Mucosa of stomach (tissue), 1 donor: ENCODE measurements around the gene CDK1.

ENCODE experiments used
- H3K27me3 ChIP-seq: one replicate; pipeline ENCODE4 v1.7.0; 2013; ENCODE audit warnings: mild to moderate bottlenecking, low read length; ENCODE audit not compliant: control insufficient read depth, insufficient read depth
- H3K36me3 ChIP-seq: one replicate; pipeline ENCODE4 v1.7.0; 2013; ENCODE audit warnings: low read length; ENCODE audit not compliant: control insufficient read depth, insufficient read depth
- H3K4me1 ChIP-seq: one replicate; pipeline ENCODE4 v1.7.0; 2013; ENCODE audit warnings: mild to moderate bottlenecking, low read length; ENCODE audit not compliant: control insufficient read depth, insufficient read depth
- H3K4me3 ChIP-seq: one replicate; pipeline ENCODE4 v1.7.0; 2013; ENCODE audit warnings: low read length
- H3K9ac ChIP-seq: one replicate; pipeline ENCODE4 v1.7.0; 2013; ENCODE audit warnings: mild to moderate bottlenecking, low read length, moderate library complexity
- H3K9me3 ChIP-seq: one replicate; pipeline ENCODE4 v1.7.0; 2013; ENCODE audit warnings: mild to moderate bottlenecking, low read length, moderate library complexity; ENCODE audit not compliant: control insufficient read depth
- donor health status: Pancreatic carcinoma.

Gene CDK1

GRCh38 chr10:60803433-60803832, 25.2 kb downstream of the CDK1 start:
- H3K36me3 ChIP-seq = no peaks in the 10 kb centered on the region
- H3K4me1 ChIP-seq = peaks cover 6% of the 10 kb centered on the region
- no peaks in the 10 kb centered on the region for H3K27me3 ChIP-seq
- no peak overlapping the region for H3K9ac ChIP-seq
- no peak overlapping the region for H3K4me3 ChIP-seq
- no peaks in the 10 kb centered on the region for H3K9me3 ChIP-seq

DNA sequence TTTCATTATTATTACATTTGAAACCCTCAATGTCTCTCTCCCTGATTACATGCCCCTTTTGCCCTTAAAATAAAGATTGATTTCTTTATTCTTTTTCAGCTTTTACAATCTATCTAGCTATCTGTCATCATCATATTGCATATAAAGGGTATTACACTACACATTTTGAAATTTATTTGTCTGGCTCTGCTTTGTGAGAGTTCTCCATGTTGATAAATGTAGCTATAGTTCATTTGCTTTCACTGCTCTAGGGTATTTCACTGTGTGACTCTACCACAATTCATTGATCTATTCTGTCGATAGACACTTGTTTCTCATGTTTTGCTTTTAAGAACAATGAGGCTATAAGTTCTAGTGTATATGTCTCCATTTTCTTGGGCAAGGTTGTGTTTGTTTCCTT, 25.6 kb downstream of the CDK1 start:
- Histone ChIP-seq H3K9me3 (no peaks in the 10 kb centered on the region), H3K36me3 (no peaks in the 10 kb centered on the region), H3K9ac (no peak overlapping the region), H3K4me3 (no peak overlapping the region), H3K27me3 (no peaks in the 10 kb centered on the region), H3K4me1 (peaks cover 6% of the 10 kb centered on the region)

GRCh38 chr10:60806921-60807320, 28.6 kb downstream of the CDK1 start:
- H3K9ac ChIP-seq = no peak overlapping the region
- no peaks in the 10 kb centered on the region for H3K27me3 ChIP-seq
- peaks cover 8% of the 10 kb centered on the region for H3K4me1 ChIP-seq
- H3K36me3 ChIP-seq = no peaks in the 10 kb centered on the region
- no peaks in the 10 kb centered on the region for H3K9me3 ChIP-seq
- H3K4me3 ChIP-seq = no peak overlapping the region

DNA sequence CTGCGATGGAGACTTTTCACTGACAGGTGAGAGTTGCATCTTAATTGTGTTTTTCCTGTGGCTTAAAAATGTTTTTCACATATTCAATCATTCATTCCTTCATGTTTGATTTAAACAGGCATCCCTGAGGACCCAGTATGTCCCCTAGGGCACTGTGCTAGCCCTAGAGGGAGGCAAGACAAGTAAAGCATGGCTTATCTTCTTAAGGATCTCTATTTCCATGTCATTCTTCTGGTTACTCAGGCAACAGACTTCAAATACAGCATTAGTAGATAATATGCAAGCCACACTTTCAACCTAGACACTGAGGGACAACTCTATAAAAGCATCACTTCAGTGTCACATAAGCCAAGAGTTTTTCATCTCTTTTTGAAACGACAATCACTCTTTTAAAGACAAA, 29.2 kb downstream of the CDK1 start:
- Histone ChIP-seq H3K9me3 (no peaks in the 10 kb centered on the region), H3K27me3 (no peaks in the 10 kb centered on the region), H3K9ac (no peak overlapping the region), H3K36me3 (no peaks in the 10 kb centered on the region), H3K4me3 (no peak overlapping the region), H3K4me1 (peaks cover 8% of the 10 kb centered on the region)

DNA sequence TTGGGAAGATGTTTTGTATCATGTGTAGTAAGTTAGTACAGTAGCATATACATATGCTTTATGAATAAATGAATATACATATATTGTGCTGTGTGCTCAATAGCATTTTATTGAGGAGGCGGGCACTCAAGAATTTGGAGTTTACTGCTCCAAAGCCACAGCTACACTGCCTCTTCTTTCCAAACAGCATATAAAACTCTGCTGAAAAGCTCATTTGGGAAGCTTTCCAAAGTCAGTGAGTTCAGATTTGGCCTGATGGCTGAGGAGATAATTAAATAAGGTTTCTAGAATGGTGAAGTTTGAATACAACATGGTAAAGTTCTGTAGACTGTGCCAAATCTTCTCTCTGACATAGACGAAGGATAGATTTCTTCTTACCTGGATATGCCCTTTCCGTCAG, 29.8 kb downstream of the CDK1 start:
- no peaks in the 10 kb centered on the region for H3K9me3 ChIP-seq

GRCh38 chr10:60809157-60809556, 30.9 kb downstream of the CDK1 start:
- peaks cover 8% of the 10 kb centered on the region for H3K4me1 ChIP-seq
- H3K9me3 ChIP-seq = no peaks in the 10 kb centered on the region
- no peaks in the 10 kb centered on the region for H3K27me3 ChIP-seq
- no peaks in the 10 kb centered on the region for H3K36me3 ChIP-seq
- H3K9ac ChIP-seq = no peak overlapping the region
- H3K4me3 ChIP-seq = no peak overlapping the region

More for the DNA sequence above, 29.8 kb downstream of the CDK1 start:
- Histone ChIP-seq H3K36me3 (no peaks in the 10 kb centered on the region), H3K4me3 (no peak overlapping the region), H3K27me3 (no peaks in the 10 kb centered on the region), H3K4me1 (peaks cover 8% of the 10 kb centered on the region), H3K9ac (no peak overlapping the region)

DNA sequence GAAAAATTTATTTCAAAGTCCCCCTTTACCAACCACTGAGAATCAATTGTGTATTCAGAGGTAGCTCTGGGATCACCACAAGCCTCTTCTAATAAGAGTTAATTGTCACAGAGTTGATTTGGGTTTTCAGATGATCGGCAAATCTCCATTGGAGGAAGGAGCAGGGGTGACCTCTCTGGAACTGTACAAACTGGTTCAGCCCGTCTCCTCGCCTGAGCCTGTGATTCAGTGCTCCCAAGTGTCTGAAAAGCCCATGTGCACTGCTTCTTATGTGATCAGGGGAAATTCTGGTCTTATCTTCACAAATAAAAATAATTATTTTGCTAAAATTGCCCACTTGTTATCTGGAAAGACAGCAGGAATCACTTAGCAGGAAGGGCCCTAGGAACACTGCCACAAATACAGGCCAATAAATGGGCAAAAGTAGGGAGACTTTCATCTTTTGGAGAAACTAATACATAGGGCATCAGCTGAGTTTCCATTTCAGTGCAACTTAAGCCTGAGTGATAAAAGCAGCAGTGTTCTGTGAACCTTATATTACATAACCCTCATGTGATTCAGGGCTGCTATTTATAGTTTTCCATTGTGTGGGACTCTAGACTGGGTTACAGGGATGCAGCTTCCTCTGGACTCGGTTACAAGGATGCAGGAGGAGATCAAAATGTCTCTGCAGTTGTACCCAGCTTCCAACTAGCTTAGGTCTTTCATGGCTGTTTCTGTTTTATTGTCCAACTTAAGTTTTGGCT, 32.3 kb downstream of the CDK1 start:
- no peak overlapping the region for H3K9ac ChIP-seq
- no peaks in the 10 kb centered on the region for H3K9me3 ChIP-seq
- no peaks in the 10 kb centered on the region for H3K36me3 ChIP-seq
- no peaks in the 10 kb centered on the region for H3K27me3 ChIP-seq
- H3K4me1 ChIP-seq = peaks cover 8% of the 10 kb centered on the region
- no peak overlapping the region for H3K4me3 ChIP-seq

DNA sequence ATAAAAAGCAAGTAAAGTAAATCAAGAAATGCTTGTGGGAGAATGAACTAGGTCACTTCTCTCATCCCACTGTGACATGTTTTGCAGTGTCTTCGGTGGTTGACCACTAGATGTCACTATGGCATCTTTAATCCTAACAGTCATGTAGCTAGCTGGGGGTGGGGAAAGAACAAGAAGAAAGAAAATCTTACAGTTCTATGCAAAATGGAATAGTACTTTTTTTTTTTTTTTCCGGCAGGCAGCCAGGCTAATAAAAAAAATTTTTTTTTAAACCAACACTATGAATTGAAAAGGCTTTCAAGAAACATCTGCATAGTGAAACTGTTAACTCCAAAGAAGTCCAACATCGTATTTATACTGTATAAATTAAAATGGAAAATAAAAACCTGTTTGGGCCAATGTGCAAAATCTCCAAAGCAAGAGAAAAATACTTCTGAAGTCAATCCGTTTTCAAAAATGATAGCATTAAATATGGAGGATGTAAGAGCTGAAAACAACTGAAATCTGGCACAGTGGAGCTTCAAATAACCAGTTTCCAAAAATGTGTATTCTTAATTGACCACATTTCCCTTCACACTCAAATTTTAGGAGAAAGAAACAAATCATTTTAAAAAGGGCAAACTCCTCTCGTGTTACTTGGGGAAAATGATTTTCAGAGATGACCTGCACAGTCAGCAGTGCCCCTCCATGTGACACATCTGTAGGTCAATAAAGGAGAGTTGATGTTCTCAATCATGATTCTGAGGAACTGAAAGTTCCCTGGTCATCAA, 38.5 kb downstream of the CDK1 start:
- H3K27me3 ChIP-seq = no peaks in the 10 kb centered on the region
- H3K36me3 ChIP-seq = no peaks in the 10 kb centered on the region
- H3K9ac ChIP-seq = no peak overlapping the region
- H3K9me3 ChIP-seq = no peaks in the 10 kb centered on the region
- H3K4me3 ChIP-seq = no peak overlapping the region
- H3K4me1 ChIP-seq = no peaks in the 10 kb centered on the region

- no peaks in the 10 kb centered on the region for H3K9me3 ChIP-seq
- H3K9ac ChIP-seq = no peak overlapping the region
- no peaks in the 10 kb centered on the region for H3K4me1 ChIP-seq
- no peak overlapping the region for H3K4me3 ChIP-seq
- H3K27me3 ChIP-seq = no peaks in the 10 kb centered on the region
- H3K36me3 ChIP-seq = no peaks in the 10 kb centered on the region
Measured at GRCh38 chr10:60817398-60817805, 39.1 kb downstream of the CDK1 start.

DNA sequence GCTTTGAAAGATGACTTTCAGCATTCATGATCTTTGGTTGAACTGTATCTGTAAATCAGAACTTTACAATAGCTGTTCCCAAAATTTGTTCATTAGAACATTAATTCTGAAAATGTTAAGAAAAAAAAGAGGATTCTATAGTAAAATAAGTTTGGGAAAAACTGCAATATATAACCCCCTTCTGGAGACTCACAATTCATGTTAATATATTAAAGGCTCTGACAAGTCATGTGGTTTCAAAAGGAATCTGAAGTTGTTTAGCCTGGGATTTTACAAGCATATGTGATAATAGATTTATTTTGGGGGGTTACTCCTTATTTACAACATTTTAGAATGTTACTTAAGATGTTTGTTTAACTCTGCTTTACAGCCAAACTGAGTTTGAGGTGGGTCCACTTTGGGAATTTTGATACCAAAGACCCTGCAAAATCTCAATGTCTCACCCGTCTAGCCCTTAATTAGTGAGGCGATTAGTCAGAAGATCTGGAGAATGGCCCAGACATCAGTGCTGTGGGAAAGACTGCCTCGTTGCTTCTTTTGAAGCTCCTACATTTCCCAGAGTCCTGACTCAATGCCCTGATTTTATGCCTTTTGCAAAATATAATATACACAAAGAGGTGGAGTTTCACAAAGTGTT, 40.0 kb downstream of the CDK1 start:
- no peaks in the 10 kb centered on the region for H3K27me3 ChIP-seq
- H3K4me1 ChIP-seq = no peaks in the 10 kb centered on the region
- H3K9me3 ChIP-seq = no peaks in the 10 kb centered on the region
- no peak overlapping the region for H3K4me3 ChIP-seq
- H3K9ac ChIP-seq = no peak overlapping the region
- H3K36me3 ChIP-seq = no peaks in the 10 kb centered on the region

- H3K36me3 ChIP-seq = no peaks in the 10 kb centered on the region
- no peak overlapping the region for H3K9ac ChIP-seq
- no peaks in the 10 kb centered on the region for H3K4me1 ChIP-seq
- no peaks in the 10 kb centered on the region for H3K27me3 ChIP-seq
- no peaks in the 10 kb centered on the region for H3K9me3 ChIP-seq
- no peak overlapping the region for H3K4me3 ChIP-seq
Measured at GRCh38 chr10:60819271-60819670, 41.0 kb downstream of the CDK1 start.

DNA sequence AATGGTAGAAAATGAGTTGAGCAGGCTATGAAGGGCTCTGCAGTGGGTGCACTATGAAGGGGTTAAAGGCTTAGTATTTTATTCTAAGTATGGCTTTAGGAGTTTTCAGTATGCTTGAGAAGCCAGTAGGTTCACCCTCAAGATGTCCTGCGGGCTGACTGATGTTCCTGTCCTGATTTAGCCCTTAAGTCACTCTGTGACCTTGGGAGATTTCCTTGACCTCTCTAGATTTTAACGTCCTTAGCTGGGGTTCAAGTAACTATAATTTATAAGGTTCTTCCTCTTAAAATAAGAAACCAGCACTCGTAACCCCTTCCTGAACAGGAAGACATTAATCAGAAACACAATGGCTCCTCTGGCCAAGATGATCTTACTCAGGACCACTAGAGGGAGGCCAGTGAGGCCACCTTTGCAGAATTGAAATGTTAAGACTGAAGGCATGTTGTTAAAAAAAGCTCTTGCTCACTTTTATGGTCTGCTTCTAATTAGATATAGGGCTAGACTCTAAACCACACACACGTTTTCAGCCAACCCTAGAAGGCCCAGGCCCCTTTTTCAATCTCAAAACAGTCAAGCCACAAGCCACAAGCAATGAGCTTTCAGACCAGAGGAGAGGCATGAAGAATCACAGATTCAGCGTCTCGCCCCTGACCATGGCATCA, 41.9 kb downstream of the CDK1 start:
- no peak overlapping the region for H3K9ac ChIP-seq
- H3K4me1 ChIP-seq = no peaks in the 10 kb centered on the region
- H3K36me3 ChIP-seq = no peaks in the 10 kb centered on the region
- H3K9me3 ChIP-seq = no peaks in the 10 kb centered on the region
- no peaks in the 10 kb centered on the region for H3K27me3 ChIP-seq
- H3K4me3 ChIP-seq = no peak overlapping the region
